Calu3 (cell line): Measurements from ENCODE around the gene P3H2. TPM values are rescaled to one million over a fixed set of nuclear protein-coding genes. Genes with fewer than 3 reads are reported as not detected.

ENCODE experiments used
- BruUV-seq: library from RNA; stranded (reverse); fragments of 400-500 nt; replicated peaks from 2 replicates; lab custom pipeline; 2021; lab: Mats Ljungman, UMichigan
- CTCF ChIA-PET: fragments of 300-600 bp; sonication (Branson Sonifier 250); formaldehyde crosslinking; loops from one replicate; lab custom pipeline; 2022; ENCODE audit warnings: antibody characterized with exemption; lab: Charles Lee
- DNase-seq: peaks from one replicate; pipeline ENCODE4 v3.0.0; 2022
- H3K27ac Mint-ChIP-seq: one replicate; pipeline ENCODE4 v1.8.0; 2022; ENCODE audit warnings: mixed read lengths; ENCODE audit not compliant: unreplicated experiment
- H3K27me3 Mint-ChIP-seq: one replicate; pipeline ENCODE4 v1.8.0; 2022; ENCODE audit warnings: mixed read lengths; ENCODE audit not compliant: unreplicated experiment
- H3K36me3 Mint-ChIP-seq: one replicate; pipeline ENCODE4 v1.8.0; 2022; ENCODE audit warnings: mild to moderate bottlenecking, moderate library complexity, mixed read lengths; ENCODE audit not compliant: insufficient read depth, unreplicated experiment
- H3K4me1 Mint-ChIP-seq: one replicate; pipeline ENCODE4 v1.8.0; 2022; ENCODE audit warnings: mild to moderate bottlenecking, low read depth, mixed read lengths; ENCODE audit not compliant: unreplicated experiment
- H3K4me3 Mint-ChIP-seq: one replicate; pipeline ENCODE4 v1.8.0; 2022; ENCODE audit warnings: mild to moderate bottlenecking, low read depth, moderate library complexity, mixed read lengths; ENCODE audit not compliant: unreplicated experiment
- H3K9me3 Mint-ChIP-seq: one replicate; pipeline ENCODE4 v1.8.0; 2022; ENCODE audit warnings: low read depth, mixed read lengths; ENCODE audit not compliant: unreplicated experiment
- CTCF ChIP-seq: fragments of 200-600 bp; IDR thresholded peaks from one replicate; pipeline ENCODE4 v1.8.0; 2022; ENCODE audit warnings: antibody characterized with exemption; ENCODE audit not compliant: unreplicated experiment
- intact Hi-C: fragments of 100-400 bp; cut with micrococcal nuclease; formaldehyde crosslinking; loops from one replicate; pipeline ENCODE4 v1.10.0; 2022; ENCODE audit not compliant: unreplicated experiment
- total RNA-seq: library from RNA; stranded (reverse); gene quantifications from 2 replicates; pipeline ENCODE4 v1.2.3, GENCODE V29; 2022

P3H2 gene
- total RNA-seq, 1 experiment from 2014 or later: 7.1 TPM

GRCh38 chr3:190116551-190117067, 4.1 kb downstream of the P3H2 start:
- H3K27ac Mint-ChIP-seq: no peak overlapping the region
- no peaks in the 10 kb centered on the region for H3K9me3 Mint-ChIP-seq
- CTCF ChIA-PET: interaction anchor here (0.5 to 1.1 kb wide), 2 partner anchors 38 to 200 kb away, joined by 3 to 5 read pairs; no protein-coding TSS in a partner anchor
- peaks cover 21% of the 10 kb centered on the region for H3K27me3 Mint-ChIP-seq
- peaks cover 50% of the 10 kb centered on the region for H3K4me1 Mint-ChIP-seq
- H3K36me3 Mint-ChIP-seq: peaks cover 13% of the 10 kb centered on the region
- no TSS peak for BruUV-seq
- no peak for DNase-seq
- H3K4me3 Mint-ChIP-seq: no peak overlapping the region
- intact Hi-C loops: no loop called here
- no peak for TF ChIP-seq CTCF

- CTCF ChIA-PET: no interaction called here
- no peaks in the 10 kb centered on the region for H3K27me3 Mint-ChIP-seq
- no peak for TF ChIP-seq CTCF
- no peaks in the 10 kb centered on the region for H3K36me3 Mint-ChIP-seq
- no peaks in the 10 kb centered on the region for H3K9me3 Mint-ChIP-seq
- BruUV-seq: no TSS peak
- H3K27ac Mint-ChIP-seq: no peak overlapping the region
- DNase-seq: no peak
- intact Hi-C loops: no loop called here
- H3K4me3 Mint-ChIP-seq: no peak overlapping the region
- peaks cover 23% of the 10 kb centered on the region for H3K4me1 Mint-ChIP-seq
Measured at GRCh38 chr3:190110826-190111225, 9.9 kb downstream of the P3H2 start.

GRCh38 chr3:190109441-190109840, 11.3 kb downstream of the P3H2 start:
- Mint-ChIP-seq H3K4me3 (no peak overlapping the region), H3K27ac (no peak overlapping the region), H3K36me3 (no peaks in the 10 kb centered on the region), H3K9me3 (no peaks in the 10 kb centered on the region), H3K4me1 (peaks cover 20% of the 10 kb centered on the region), H3K27me3 (no peaks in the 10 kb centered on the region)
- TF ChIP-seq CTCF: no peak
- no peak for DNase-seq
- CTCF ChIA-PET: interaction anchor here (1.7 kb wide), 1 partner anchor 9 kb away, joined by 8 read pairs; no protein-coding TSS in a partner anchor
- intact Hi-C loops: no loop called here
- no TSS peak for BruUV-seq

GRCh38 chr3:190108804-190109203, 11.9 kb downstream of the P3H2 start:
- no peak for DNase-seq
- CTCF ChIA-PET: interaction anchor here (1.7 kb wide), 1 partner anchor 8 kb away, joined by 8 read pairs; no protein-coding TSS in a partner anchor
- TF ChIP-seq CTCF: no peak
- no peaks in the 10 kb centered on the region for H3K36me3 Mint-ChIP-seq
- no peaks in the 10 kb centered on the region for H3K27me3 Mint-ChIP-seq
- H3K27ac Mint-ChIP-seq: no peak overlapping the region
- H3K4me1 Mint-ChIP-seq: peaks cover 20% of the 10 kb centered on the region
- intact Hi-C loops: no loop called here
- no peak overlapping the region for H3K4me3 Mint-ChIP-seq
- no TSS peak for BruUV-seq
- no peaks in the 10 kb centered on the region for H3K9me3 Mint-ChIP-seq
